Suppressor macrophage treated with lipopolysaccharide for 1 hour (primary cell): ENCODE results near the gene CEACAM16.
"Not testable (repeated sequence)": the region's sequence is repeated elsewhere in the genome, so short reads cannot be mapped to it uniquely, and the experiment has no call there.

Source experiments
- DNase-seq, 3 donors: peaks; one replicate each; pipeline ENCODE4 v3.0.0-alpha.2; 2020 to 2022

CEACAM16 gene

GRCh38 chr19:44703336-44704078 lies 4.6 kb downstream of the CEACAM16 start:
- no peak for DNase-seq

DNA sequence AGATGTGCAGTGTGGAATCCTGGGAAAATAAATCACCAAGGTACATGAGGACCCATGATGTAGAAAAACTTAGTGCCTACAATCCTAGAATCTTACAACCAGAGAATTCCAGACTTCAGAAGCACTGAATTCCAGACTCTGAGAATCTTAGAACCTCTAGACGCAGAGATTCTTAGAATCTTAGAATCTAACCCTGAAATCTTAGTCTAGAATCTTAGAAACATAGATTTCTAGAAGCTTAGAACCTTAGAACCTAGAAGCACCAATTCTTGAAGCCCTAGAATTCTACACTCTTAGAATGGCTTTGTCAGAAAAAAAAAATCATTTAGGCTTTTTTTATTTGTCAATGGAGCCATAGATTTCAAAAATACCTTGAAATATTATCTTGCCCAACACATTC lies 6.0 kb downstream of the CEACAM16 start:
- DNase-seq: no peak

DNA sequence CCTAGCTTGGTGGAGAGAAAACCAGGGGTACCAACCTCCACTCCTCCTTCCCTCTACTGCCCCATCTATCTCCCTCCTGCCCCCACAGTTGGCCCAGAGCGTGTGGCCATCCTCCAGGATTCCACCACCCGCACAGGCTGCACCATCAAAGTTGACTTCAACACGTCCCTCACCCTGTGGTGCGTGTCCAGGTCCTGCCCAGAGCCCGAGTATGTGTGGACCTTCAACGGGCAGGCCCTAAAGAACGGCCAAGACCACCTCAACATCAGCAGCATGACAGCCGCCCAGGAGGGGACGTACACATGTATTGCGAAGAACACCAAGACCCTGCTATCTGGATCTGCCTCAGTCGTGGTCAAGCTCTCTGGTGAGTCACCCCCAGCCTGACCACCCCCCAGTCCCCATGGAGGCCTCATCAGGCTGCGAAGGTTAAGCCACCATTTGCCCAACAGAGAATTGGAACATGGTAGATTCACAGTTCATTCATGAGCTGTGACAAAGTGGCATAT lies 6.6 kb downstream of the CEACAM16 start:
- no peak for DNase-seq

GRCh38 chr19:44706506-44707236 lies 7.7 kb downstream of the CEACAM16 start:
- no peak for DNase-seq

DNA sequence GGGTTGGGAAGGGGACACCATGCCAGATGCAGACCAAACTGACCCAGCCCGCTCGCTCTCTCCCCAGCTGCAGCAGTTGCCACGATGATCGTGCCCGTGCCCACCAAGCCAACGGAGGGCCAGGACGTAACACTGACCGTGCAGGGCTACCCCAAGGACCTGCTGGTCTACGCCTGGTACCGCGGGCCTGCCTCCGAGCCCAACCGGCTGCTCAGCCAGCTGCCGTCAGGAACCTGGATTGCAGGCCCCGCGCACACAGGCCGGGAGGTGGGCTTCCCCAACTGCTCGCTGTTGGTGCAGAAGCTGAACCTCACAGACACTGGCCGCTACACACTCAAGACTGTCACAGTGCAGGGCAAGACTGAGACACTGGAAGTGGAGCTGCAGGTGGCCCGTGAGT lies 8.8 kb downstream of the CEACAM16 start:
- no peak for DNase-seq

DNA sequence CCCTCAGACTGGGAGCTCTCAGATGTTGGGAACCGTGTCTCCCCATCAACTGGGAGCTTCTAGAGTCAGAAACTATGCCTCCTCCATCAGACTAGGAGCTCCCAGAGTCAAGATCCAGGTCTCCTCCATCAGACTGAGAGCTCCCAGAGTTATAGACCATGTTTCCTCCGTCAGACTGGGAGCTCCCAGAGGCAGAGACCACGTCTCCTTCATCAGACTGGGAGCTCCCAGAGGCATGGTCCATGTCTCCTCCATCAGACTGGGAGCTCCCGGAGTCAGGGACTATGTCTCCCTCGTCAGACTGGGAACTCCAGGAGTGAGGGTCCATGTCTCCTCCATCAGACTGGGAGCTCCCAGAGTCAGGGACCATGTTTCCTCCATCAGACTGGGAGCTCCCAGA lies 10.0 kb downstream of the CEACAM16 start:
- DNase-seq: no peak

DNA sequence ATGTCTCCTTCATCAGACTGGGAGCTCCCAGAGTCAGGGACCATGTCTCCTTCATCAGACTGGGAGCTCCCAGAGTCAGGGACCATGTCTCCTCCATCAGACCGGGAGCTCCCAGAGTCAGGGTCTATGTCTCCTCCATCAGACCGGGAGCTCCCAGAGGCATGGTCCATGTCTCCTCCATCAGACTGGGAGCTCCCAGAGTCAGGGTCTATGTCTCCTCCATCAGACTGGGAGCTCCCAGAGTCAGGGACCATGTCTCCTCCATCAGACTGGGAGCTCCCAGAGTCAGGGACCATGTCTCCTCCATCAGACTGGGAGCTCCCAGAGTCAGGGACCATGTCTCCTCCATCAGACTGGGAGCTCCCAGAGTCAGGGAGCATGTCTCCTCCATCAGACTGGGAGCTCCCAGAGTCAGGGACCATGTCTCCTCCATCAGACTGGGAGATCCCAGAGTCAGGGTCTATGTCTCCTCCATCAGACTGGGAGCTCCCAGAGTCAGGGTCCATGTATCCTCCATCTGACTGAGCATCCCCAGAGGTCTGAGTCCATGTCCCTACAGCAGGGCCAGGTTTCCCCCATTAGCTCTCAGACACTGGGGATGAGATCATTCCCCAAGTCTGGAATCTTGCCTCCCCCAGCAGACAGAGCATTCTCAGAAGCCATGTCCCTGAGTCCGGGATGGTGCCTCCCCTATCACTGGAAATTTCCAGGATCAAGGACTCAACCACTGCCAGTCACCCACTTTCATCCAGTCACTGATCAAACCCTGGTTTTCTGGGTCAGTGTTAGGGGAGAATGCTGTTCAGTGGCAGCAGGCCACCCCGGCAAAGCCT lies 10.7 kb downstream of the CEACAM16 start:
- not testable (repeated sequence) for DNase-seq

- DNase-seq: no peak
These were observed 11.5 kb downstream of the CEACAM16 start for GRCh38 chr19:44710483-44710882.

DNA sequence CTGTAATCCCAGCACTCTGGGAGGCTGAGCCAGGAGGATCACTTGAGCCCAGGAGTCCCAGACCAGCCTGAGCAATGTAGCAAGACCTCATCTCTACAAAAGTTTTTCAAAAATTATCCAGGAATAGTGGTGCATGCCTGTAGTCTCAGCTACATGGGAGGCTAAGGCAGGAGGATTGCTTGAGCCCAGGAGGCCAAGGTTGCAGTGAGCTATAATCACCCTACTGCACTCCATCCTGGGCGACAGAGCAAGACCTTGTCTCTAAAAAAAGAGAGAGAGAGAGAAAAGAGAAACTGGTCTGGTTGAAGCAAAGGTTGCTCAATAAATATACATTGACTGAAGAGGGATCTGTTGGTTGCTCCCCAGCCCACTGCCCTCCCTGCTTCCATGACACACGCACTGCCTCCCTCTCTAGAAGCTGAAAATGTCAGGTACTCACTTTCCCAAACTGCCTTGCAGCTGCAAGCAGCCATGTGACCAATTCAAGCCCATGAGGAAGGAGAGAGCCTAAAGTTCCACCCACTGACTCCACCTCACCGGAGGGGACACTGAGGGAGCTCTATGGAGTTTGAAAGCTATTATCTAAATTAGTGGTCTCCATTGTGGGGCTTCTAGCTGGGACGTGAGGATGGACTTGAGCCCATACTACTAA lies 14.0 kb downstream of the CEACAM16 start:
- DNase-seq: no peak

- no peak for DNase-seq
These were observed 15.7 kb downstream of the CEACAM16 start for GRCh38 chr19:44714597-44715169.

- DNase-seq: no peak
These were observed 18.7 kb downstream of the CEACAM16 start for GRCh38 chr19:44717603-44718002.

DNA sequence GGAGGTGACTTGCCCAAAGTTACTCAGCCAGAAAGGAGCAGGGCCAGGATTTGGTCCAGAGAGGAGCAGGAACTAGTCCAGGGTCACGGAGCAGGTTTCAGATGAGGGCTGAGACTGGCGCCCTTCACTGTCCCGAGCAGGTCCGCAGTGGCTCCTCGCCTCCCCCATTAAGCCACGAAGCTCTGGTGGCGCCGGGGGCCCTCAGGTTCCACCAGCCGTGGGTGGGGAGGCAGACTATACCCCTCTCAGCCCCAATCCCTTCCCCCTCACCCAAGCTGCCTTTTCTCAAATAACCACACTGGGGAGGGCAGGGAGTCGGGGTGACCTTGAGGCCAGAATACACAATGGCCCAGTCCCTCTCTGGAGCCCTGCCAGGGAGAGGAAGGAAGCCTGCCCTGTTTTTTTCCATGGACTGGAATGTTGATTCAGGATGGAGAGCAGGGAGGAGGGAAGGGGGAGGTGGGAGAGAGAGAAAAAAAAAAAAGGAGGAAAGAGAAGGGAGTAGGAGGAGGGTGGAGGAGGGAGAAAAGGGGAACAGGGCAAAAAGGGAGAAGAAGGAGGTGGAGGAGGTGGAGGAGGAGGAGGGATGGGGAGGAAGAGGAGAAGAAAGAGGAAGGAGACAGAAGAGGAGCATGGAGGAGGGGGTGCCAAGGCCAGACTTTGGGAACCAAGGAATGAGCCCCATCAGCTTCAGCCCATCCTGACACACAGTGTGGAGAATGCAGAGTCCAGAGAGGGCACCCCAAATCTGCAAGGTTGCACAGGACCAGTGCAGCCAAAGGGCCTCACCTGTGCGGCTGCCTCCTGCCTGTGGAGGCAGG lies 19.7 kb downstream of the CEACAM16 start:
- peak in 1 of 3 donors; percentile 39 for DNase-seq

DNA sequence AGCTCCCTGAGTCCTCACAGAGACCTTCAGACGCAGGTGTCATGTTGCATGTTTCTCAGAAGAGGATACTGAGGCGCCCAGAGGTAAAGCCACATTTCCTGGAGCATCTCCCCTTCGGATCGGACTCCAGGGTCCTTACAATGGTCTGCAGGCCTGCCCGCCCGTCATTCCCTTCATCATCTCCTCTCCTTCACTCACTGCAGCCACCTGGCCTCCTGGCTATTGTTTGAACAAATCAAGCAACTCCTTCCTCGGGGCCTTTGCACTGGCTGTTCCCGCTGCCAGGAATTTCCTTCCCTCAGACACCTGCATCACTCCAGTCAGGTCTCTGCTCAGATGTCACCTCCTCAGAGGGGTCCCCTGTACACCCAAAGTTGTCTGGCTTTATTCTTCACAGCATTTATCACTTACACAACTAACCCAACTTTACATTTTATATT lies 20.3 kb downstream of the CEACAM16 start:
- DNase-seq: no peak

- DNase-seq: not testable (repeated sequence)
These were observed 21.4 kb downstream of the CEACAM16 start for GRCh38 chr19:44720396-44720795.

DNA sequence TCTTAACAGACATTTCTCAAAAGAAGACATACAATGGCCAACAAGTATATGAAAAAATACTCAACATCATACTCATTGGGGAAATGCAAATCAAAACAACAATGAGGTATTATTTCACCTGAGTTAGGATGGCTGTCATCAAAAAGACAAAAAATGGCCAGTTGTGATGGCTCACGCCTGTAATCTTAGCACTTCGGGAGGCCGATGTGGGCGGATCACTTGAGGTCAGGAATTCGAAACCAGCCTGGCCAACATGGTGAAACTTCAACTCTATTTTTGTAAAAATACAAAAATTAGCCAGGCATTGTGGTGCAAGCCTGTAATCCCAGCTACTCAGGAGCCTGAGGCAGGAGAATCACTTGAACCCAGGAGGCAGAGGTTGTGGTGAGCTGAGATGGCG lies 22.0 kb downstream of the CEACAM16 start:
- peak in 2 of 3 donors; percentile 44 to 55 for DNase-seq

- peak in 1 of 3 donors; percentile 42 for DNase-seq
These were observed 22.4 kb downstream of the CEACAM16 start for GRCh38 chr19:44721369-44721768.

GRCh38 chr19:44722131-44723121 lies 23.5 kb downstream of the CEACAM16 start:
- peak; percentile 95 to 99 (median 97) for DNase-seq

GRCh38 chr19:44723299-44723951 lies 24.5 kb downstream of the CEACAM16 start:
- DNase-seq: no peak

GRCh38 chr19:44723952-44724319 lies 25.0 kb downstream of the CEACAM16 start:
- peak; percentile 88 to 90 (median 90) for DNase-seq
